ENCODE results near the gene SSC5D.

SSC5D gene

DNA sequence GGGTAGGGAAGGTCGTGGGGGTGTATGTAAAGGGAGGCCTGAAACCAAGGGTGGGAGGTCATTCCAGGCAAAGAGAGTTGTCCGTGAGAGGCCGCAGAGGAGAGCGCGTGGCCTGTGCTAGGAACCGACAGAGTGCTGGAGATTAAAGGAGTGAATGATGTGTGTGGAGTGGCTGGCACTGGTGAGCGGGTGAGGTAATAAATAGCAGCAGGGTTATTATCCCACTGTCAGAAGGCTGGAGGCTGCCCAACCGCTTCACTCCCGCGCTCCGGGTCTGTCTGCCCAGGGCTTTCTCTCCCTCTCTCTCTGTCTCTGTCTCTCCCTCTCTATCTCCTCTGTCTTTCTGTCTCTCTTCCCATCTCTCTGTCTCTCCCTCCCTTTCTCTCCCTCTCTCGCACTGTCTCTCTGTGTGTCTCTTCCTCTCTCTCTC, 75.0 kb downstream of the SSC5D start:
- H3K27me3 ChIP-seq (ENCODE audit: low read depth), result peaks cover 6% of the 10 kb centered on the region
- no peak for DNase-seq (ENCODE audit: low spot score in 2 of 2)
- in situ Hi-C loops (cut with MboI; ENCODE audit: low sequenced_read_pairs), result no loop called here

DNA sequence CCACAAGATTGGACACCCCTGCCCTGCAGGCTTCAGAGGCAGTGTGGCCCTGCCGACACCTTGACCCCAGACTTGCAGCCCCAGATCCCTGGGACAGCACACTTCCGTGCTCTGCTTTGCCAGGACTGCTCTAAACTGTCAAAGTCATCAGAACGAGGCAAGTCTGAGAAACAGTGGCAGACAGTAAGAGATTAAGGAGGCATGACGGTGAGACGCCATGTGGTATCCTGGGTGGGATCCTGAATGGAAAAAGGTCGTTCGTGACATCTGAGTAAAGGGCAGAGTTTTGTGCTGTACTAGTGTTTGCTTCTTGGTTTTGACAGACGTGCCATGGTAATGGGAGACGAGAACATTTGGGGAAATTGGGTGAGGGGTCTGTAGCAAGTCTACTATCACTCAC, 78.6 kb downstream of the SSC5D start:
- no peak overlapping the region for H3K4me3 ChIP-seq

More for the DNA sequence above, 75.0 kb downstream of the SSC5D start:
- no peaks in the 10 kb centered on the region for H3K4me1 ChIP-seq
- H3K4me3 ChIP-seq, result no peak overlapping the region
- H3K36me3 ChIP-seq (replicated peaks), result no peaks in the 10 kb centered on the region
- H3K9me3 ChIP-seq, result no peaks in the 10 kb centered on the region

DNA sequence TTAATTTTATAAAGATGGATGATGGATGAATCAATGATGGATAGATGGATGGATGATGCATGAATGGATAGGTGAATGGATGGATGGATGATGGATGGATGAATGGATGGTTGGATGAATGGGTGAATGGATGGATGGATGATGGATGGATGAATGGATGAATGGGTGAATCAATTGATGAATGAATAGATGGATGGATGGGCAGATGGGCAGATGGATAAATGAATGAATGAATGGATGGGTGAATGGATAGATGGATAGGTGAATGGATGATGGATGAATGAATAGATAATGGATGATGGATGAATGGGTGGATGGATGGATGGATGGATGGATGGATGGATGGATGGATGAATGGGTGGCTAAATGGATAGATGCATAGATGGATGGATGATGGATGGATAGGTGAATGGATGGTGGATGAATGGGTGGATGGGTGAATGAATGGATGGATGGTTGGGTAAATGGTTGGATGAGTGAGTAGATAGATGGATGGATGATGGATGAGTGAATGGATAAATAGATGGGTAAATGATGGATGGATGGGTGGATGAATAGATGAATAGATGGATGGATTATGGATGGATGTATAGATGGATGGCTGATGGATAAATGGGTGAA, 79.6 kb downstream of the SSC5D start:
- no peak overlapping the region for H3K4me3 ChIP-seq
- no peaks in the 10 kb centered on the region for H3K36me3 ChIP-seq (replicated peaks)
- in situ Hi-C loops (cut with MboI; ENCODE audit: low sequenced_read_pairs), result no loop called here

More for the DNA sequence above, 78.6 kb downstream of the SSC5D start:
- Histone ChIP-seq H3K4me1 (no peaks in the 10 kb centered on the region), H3K27me3 (ENCODE audit: low read depth) (peaks cover 4% of the 10 kb centered on the region), H3K9me3 (no peaks in the 10 kb centered on the region), H3K36me3 (replicated peaks) (no peaks in the 10 kb centered on the region)
- in situ Hi-C loops (cut with MboI; ENCODE audit: low sequenced_read_pairs), result no loop called here
- no peak for DNase-seq (ENCODE audit: low spot score in 2 of 2)

More for the DNA sequence above, 79.6 kb downstream of the SSC5D start:
- H3K4me1 ChIP-seq, result no peaks in the 10 kb centered on the region
- H3K27me3 ChIP-seq (ENCODE audit: low read depth), result peaks cover 4% of the 10 kb centered on the region
- DNase-seq (ENCODE audit: low spot score in 2 of 2), result no peak
- H3K9me3 ChIP-seq, result no peaks in the 10 kb centered on the region
